ENCODE results near the gene FIGN. TPM values are rescaled to one million over a fixed set of nuclear protein-coding genes. Genes with fewer than 3 reads are reported as not detected.

Gene FIGN
- total and polyA plus RNA-seq, 4 donors: 1.1 to 7.8 (median 5.1) TPM

DNA sequence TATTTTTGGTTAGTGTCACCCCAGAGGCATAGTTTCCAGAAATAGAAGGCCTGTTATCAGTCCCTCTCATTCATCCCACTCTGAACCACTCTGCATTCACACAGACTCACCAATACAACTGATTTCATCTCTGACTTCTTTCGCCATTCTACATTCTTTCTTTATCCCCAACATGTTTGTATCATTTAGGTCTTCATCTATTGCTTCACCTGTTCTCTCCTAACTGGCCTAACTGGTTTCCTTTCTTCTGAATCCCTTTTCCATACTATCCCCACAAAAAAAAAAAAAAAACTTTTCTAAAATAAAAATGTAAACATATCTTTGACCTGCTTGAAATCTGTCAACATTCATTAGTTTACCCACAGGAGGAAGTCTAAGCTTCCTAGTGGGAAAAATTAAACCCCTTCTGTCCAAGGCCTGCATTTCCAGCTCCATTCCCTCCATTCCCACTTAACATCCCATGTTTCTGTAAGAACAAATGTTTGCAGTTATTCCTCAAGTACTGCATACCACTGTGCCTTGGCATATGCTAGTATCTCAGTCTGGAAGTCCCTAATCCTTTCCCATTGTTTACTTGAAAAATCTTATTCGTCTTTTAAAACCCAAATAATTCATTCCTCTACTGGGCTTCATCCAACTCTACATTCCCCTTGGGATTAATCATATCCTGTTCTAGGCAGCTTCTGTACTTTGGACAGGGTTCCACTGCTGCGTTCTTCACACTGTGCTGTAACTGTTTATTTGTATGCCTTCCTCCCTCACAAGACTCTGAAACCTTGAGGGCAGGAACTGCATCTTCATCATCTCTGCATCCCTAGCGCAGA lies 68.5 kb downstream of the FIGN start:
- H3K27ac ChIP-seq (ENCODE audit: low read depth in 1 of 2, low read length in 2 of 2): peak overlapping the region in 1 of 2 donors; percentile 9
- no peaks in the 10 kb centered on the region for H3K36me3 ChIP-seq (ENCODE audit: control insufficient read depth in 4 of 4, insufficient read depth in 3 of 4, low read depth in 1 of 4, low read length in 3 of 4)
- no peak for DNase-seq (ENCODE audit: low spot score)
- no peak overlapping the region for H3K9ac ChIP-seq (ENCODE audit: low read depth in 1 of 2, low read length in 2 of 2)
- no peak for TF ChIP-seq TAF1 (conservative IDR thresholded peaks at IDR 0.05)
- peak; percentile 66 to 74 for TF ChIP-seq HNF4A (conservative IDR thresholded peaks at IDR 0.05)
- TF ChIP-seq RAD21 (IDR thresholded peaks at IDR 0.05): peak in 1 of 2 donors; percentile 26
- TF ChIP-seq FOXA1 (IDR thresholded peaks at IDR 0.05): no peak
- TF ChIP-seq FOXA2 (IDR thresholded peaks at IDR 0.05): peak; percentile 12
- TF ChIP-seq, protein P1, sequence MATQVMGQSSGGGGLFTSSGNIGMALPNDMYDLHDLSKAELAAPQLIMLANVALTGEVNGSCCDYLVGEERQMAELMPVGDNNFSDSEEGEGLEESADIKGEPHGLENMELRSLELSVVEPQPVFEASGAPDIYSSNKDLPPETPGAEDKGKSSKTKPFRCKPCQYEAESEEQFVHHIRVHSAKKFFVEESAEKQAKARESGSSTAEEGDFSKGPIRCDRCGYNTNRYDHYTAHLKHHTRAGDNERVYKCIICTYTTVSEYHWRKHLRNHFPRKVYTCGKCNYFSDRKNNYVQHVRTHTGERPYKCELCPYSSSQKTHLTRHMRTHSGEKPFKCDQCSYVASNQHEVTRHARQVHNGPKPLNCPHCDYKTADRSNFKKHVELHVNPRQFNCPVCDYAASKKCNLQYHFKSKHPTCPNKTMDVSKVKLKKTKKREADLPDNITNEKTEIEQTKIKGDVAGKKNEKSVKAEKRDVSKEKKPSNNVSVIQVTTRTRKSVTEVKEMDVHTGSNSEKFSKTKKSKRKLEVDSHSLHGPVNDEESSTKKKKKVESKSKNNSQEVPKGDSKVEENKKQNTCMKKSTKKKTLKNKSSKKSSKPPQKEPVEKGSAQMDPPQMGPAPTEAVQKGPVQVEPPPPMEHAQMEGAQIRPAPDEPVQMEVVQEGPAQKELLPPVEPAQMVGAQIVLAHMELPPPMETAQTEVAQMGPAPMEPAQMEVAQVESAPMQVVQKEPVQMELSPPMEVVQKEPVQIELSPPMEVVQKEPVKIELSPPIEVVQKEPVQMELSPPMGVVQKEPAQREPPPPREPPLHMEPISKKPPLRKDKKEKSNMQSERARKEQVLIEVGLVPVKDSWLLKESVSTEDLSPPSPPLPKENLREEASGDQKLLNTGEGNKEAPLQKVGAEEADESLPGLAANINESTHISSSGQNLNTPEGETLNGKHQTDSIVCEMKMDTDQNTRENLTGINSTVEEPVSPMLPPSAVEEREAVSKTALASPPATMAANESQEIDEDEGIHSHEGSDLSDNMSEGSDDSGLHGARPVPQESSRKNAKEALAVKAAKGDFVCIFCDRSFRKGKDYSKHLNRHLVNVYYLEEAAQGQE (IDR thresholded peaks at IDR 0.05): no peak
- TF ChIP-seq HNF4G (IDR thresholded peaks at IDR 0.05): no peak
- TF ChIP-seq SP1 (IDR thresholded peaks at IDR 0.05): peak; percentile 38
- peak; percentile 47 to 73 for TF ChIP-seq JUND (IDR thresholded peaks at IDR 0.05)
- no peak for TF ChIP-seq EGR1 (IDR thresholded peaks at IDR 0.05; ENCODE audit: low read depth in 2 of 2)
- peak in 1 of 2 donors; percentile 45 for TF ChIP-seq GABPA (IDR thresholded peaks at IDR 0.05 in 1 of 2, conservative IDR thresholded peaks at IDR 0.05 in 1 of 2)
- TF ChIP-seq RXRA (IDR thresholded peaks at IDR 0.05): peak in 1 of 2 donors; percentile 3
- TF ChIP-seq, protein P2, sequence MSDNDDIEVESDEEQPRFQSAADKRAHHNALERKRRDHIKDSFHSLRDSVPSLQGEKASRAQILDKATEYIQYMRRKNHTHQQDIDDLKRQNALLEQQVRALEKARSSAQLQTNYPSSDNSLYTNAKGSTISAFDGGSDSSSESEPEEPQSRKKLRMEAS (IDR thresholded peaks at IDR 0.05): no peak
- TF ChIP-seq, protein P3, sequence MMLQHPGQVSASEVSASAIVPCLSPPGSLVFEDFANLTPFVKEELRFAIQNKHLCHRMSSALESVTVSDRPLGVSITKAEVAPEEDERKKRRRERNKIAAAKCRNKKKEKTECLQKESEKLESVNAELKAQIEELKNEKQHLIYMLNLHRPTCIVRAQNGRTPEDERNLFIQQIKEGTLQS (IDR thresholded peaks at IDR 0.05): no peak
- no peaks in the 10 kb centered on the region for H3K27me3 ChIP-seq (ENCODE audit: control insufficient read depth in 4 of 4, insufficient read depth in 4 of 4, low read length in 3 of 4)
- no peak overlapping the region for H3K4me3 ChIP-seq (ENCODE audit: low read depth in 1 of 3, low read length in 3 of 3)
- 58% methylated on average over 4 of the region's 4 CpGs for WGBS
- peaks cover 0 to 2% (median under 1%) of the 10 kb centered on the region in 4 donors for H3K4me1 ChIP-seq (ENCODE audit: control insufficient read depth in 4 of 4, insufficient read depth in 4 of 4, low read length in 3 of 4)
- no peaks in the 10 kb centered on the region for H3K9me3 ChIP-seq (ENCODE audit: control insufficient read depth in 4 of 4, low read length in 3 of 4)

DNA sequence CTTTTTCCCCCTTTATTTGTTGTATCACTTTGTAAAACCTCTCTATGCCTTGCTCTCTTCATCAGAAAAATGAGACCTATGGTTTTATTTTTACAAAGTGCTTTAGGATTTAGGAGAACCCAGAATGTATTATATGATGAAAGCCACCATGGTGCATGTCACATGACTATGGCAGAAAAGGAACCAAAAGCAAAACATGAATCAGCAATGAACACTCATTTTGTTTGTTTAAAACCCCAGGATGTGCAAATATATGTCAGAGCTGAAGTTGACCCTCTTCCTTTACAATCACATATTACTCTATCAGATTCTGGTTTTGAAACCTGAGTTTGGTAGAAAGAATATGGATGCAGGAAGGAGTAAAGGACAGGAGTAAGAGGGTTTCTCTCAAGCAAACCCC lies 70.0 kb downstream of the FIGN start:
- no peak overlapping the region for H3K9ac ChIP-seq (ENCODE audit: low read depth in 1 of 2, low read length in 2 of 2)
- TF ChIP-seq RAD21 (IDR thresholded peaks at IDR 0.05): no peak
- TF ChIP-seq, protein P4, sequence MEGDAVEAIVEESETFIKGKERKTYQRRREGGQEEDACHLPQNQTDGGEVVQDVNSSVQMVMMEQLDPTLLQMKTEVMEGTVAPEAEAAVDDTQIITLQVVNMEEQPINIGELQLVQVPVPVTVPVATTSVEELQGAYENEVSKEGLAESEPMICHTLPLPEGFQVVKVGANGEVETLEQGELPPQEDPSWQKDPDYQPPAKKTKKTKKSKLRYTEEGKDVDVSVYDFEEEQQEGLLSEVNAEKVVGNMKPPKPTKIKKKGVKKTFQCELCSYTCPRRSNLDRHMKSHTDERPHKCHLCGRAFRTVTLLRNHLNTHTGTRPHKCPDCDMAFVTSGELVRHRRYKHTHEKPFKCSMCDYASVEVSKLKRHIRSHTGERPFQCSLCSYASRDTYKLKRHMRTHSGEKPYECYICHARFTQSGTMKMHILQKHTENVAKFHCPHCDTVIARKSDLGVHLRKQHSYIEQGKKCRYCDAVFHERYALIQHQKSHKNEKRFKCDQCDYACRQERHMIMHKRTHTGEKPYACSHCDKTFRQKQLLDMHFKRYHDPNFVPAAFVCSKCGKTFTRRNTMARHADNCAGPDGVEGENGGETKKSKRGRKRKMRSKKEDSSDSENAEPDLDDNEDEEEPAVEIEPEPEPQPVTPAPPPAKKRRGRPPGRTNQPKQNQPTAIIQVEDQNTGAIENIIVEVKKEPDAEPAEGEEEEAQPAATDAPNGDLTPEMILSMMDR (IDR thresholded peaks at IDR 0.05; ENCODE audit: low read depth, low read length, missing input control): no peak
- no peak for TF ChIP-seq TAF1 (conservative IDR thresholded peaks at IDR 0.05)
- TF ChIP-seq JUND (IDR thresholded peaks at IDR 0.05): no peak
- no peak for TF ChIP-seq GABPA (IDR thresholded peaks at IDR 0.05 in 1 of 2, conservative IDR thresholded peaks at IDR 0.05 in 1 of 2)
- TF ChIP-seq, protein P2 (IDR thresholded peaks at IDR 0.05): no peak
- TF ChIP-seq, protein P5, sequence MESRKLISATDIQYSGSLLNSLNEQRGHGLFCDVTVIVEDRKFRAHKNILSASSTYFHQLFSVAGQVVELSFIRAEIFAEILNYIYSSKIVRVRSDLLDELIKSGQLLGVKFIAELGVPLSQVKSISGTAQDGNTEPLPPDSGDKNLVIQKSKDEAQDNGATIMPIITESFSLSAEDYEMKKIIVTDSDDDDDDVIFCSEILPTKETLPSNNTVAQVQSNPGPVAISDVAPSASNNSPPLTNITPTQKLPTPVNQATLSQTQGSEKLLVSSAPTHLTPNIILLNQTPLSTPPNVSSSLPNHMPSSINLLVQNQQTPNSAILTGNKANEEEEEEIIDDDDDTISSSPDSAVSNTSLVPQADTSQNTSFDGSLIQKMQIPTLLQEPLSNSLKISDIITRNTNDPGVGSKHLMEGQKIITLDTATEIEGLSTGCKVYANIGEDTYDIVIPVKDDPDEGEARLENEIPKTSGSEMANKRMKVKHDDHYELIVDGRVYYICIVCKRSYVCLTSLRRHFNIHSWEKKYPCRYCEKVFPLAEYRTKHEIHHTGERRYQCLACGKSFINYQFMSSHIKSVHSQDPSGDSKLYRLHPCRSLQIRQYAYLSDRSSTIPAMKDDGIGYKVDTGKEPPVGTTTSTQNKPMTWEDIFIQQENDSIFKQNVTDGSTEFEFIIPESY (IDR thresholded peaks at IDR 0.05): no peak
- no peak for TF ChIP-seq HNF4G (IDR thresholded peaks at IDR 0.05)
- TF ChIP-seq YY1 (IDR thresholded peaks at IDR 0.05): no peak
- no peak for TF ChIP-seq SP1 (IDR thresholded peaks at IDR 0.05)
- no peak for TF ChIP-seq RXRA (IDR thresholded peaks at IDR 0.05)
- TF ChIP-seq FOXA1 (IDR thresholded peaks at IDR 0.05): no peak
- TF ChIP-seq, protein P3 (IDR thresholded peaks at IDR 0.05): no peak
- TF ChIP-seq HNF4A (conservative IDR thresholded peaks at IDR 0.05): no peak
- TF ChIP-seq, protein P1 (IDR thresholded peaks at IDR 0.05): no peak

More for the DNA sequence above, 70.0 kb downstream of the FIGN start:
- no peak overlapping the region for H3K27ac ChIP-seq (ENCODE audit: low read depth in 1 of 2, low read length in 2 of 2)
- peaks cover 0 to 2% (median under 1%) of the 10 kb centered on the region in 4 donors for H3K4me1 ChIP-seq (ENCODE audit: control insufficient read depth in 4 of 4, insufficient read depth in 4 of 4, low read length in 3 of 4)
- DNase-seq (ENCODE audit: low spot score): no peak
- no peaks in the 10 kb centered on the region for H3K27me3 ChIP-seq (ENCODE audit: control insufficient read depth in 4 of 4, insufficient read depth in 4 of 4, low read length in 3 of 4)
- H3K4me3 ChIP-seq (ENCODE audit: low read depth in 1 of 3, low read length in 3 of 3): no peak overlapping the region
- H3K36me3 ChIP-seq (ENCODE audit: control insufficient read depth in 4 of 4, insufficient read depth in 3 of 4, low read depth in 1 of 4, low read length in 3 of 4): no peaks in the 10 kb centered on the region
- no peaks in the 10 kb centered on the region for H3K9me3 ChIP-seq (ENCODE audit: control insufficient read depth in 4 of 4, low read length in 3 of 4)

All from liver (tissue), 9 donors.